Spleen (tissue), 11 donors: ENCODE data around the gene UST. TPM values are rescaled to one million over a fixed set of nuclear protein-coding genes. Genes with fewer than 3 reads are reported as not detected.

Source experiments
- DNase-seq: peaks from one replicate; pipeline ENCODE4 v3.0.0-alpha.2; 2020
- H3K27ac ChIP-seq, 8 donors: fragments of 200-600 bp; sonication (generic) in 7 of 8; 1 replicate in 4 of 8; 2 replicates in 4 of 8; pipeline versions ENCODE4 v1.5.0 to v1.8.0; 2016 to 2021; ENCODE audit warnings: inconsistent platforms in 4 of 8, mild to moderate bottlenecking in 4 of 8, moderate library complexity in 1 of 8
- H3K27me3 ChIP-seq, 7 donors: fragments of 200-600 bp; sonication (generic) in 6 of 7; replicated peaks in 1 of 7; 1 replicate in 4 of 7; 2 replicates in 3 of 7; pipeline versions ENCODE4 v1.5.0 to v1.8.0; 2016 to 2021; ENCODE audit warnings: inconsistent platforms in 3 of 7, mild to moderate bottlenecking in 1 of 7
- H3K36me3 ChIP-seq, 6 donors: fragments of 200-600 bp; sonication (generic) in 5 of 6; 1 replicate in 4 of 6; 2 replicates in 2 of 6; pipeline versions ENCODE4 v1.5.0 to v1.8.0; 2016 to 2021; ENCODE audit warnings: inconsistent platforms in 2 of 6
- H3K4me1 ChIP-seq, 6 donors: fragments of 200-600 bp; sonication (generic) in 5 of 6; 1 replicate in 3 of 6; 2 replicates in 3 of 6; pipeline versions ENCODE4 v1.5.0 to v1.8.0; 2016 to 2021; ENCODE audit warnings: inconsistent platforms in 3 of 6
- H3K4me3 ChIP-seq, 8 donors: fragments of 200-600 bp; sonication (generic) in 7 of 8; 1 replicate in 4 of 8; 2 replicates in 4 of 8; pipeline versions ENCODE4 v1.5.0 to v1.8.0; 2016 to 2021; ENCODE audit warnings: inconsistent platforms in 4 of 8, mild to moderate bottlenecking in 4 of 8, moderate library complexity in 2 of 8
- H3K9me3 ChIP-seq, 8 donors: fragments of 200-600 bp; sonication (generic) in 7 of 8; 1 replicate in 4 of 8; 2 replicates in 4 of 8; pipeline versions ENCODE4 v1.5.0 to v1.8.0; 2016 to 2021; ENCODE audit warnings: inconsistent platforms in 4 of 8
- POLR2A ChIP-seq, 3 donors: fragments of 450-650 bp; IDR thresholded peaks; one replicate each; pipeline ENCODE4 v1.5.1; 2017; ENCODE audit warnings: antibody characterized with exemption in 3 of 3, mild to moderate bottlenecking in 1 of 3
- POLR2AphosphoS5 ChIP-seq, 3 donors: sonication (generic); formaldehyde crosslinking; IDR thresholded peaks; one replicate each; pipeline ENCODE4 v1.5.1; 2017; ENCODE audit warnings: antibody characterized with exemption in 3 of 3
- WGBS, 5 donors: extraction: QIAGEN DNeasy Blood & Tissue Kit in 3 of 5; methylation state at CpG; one replicate each; pipeline versions ENCODE4 v1.1.5 to v1.1.7; 2013 to 2018; 5-methylcytosine and 5-hydroxymethylcytosine counted together
- intact Hi-C: fragments of 100-400 bp; cut with DNase I; formaldehyde crosslinking; loops from one replicate; pipeline ENCODE4 v1.15.0; 2023; ENCODE audit warnings: low total_unique reads
- polyA plus RNA-seq, 3 donors: library from polyadenylated mRNA; stranded (reverse); fragments of 200-250 nt; gene quantifications; one replicate each; pipeline ENCODE4 v1.2.1, GENCODE V29; 2013
- total RNA-seq, 7 donors: library from RNA; depleted of rRNA in 3 of 7; stranded (reverse); fragments of >200 nt in 3 of 7; fragmentation: NEBNext Ultra II Directional in 4 of 7; extraction: Animal tissue kit (Norgen Biotek cat#: 25700) in 4 of 7; gene quantifications; one replicate each; pipeline versions ENCODE4 v1.1.0 to v1.2.1, GENCODE V29; 2016 to 2021
- TF ChIP-seq, protein P1 (sequence below), 11 experiments: fragments of 200-600 bp in 7 of 11; fragments of 450-650 bp in 4 of 11; sonication (generic) in 4 of 11; IDR thresholded peaks in 8 of 11; conservative IDR thresholded peaks in 3 of 11; 1 replicate in 7 of 11; 2 replicates in 4 of 11; pipeline versions ENCODE4 v1.4.0 to v1.8.0; 2016 to 2021; ENCODE audit warnings: antibody characterized with exemption in 11 of 11, inconsistent platforms in 4 of 11, mild to moderate bottlenecking in 1 of 11
- donor health status: healthy with polysubstance abuse.
- donor health status: DM: no; HTN: no; CAD: no; lungs with moderate emphysema.
- donor health status: DM: no; HTN: no; CAD: no.
- donor health status: Bipolar disorder and iron deficiency.
- donor health status: healthy.
- donor health status: DM: no; HTN: no; CAD: no.
- donor health status: DM: yes; HTN: yes; CAD: no.

The UST gene
- total and polyA plus RNA-seq, 10 donors = 6.4 to 26.8 (median 14.4) TPM

DNA sequence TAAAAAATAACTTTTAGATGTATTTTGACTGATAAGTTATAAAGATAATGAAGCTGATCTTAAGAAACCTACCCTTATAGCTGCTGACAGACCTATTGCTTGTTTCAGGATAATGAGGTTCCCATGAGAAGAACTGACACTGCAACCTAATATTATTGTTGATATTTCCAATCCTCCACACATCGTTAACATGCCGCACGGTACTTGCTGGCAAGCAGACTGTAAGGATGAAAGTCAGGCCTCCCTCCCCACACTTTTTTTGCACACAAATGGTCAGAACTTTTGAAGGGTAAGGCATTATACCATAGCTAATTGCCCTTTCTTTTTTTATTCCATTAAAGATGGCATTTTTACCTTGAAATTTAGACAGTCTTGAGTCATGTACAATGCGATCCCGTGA, 210.9 kb downstream of the UST start:
- WGBS, 5 donors = 96 to 97% (median 96%) methylated on average over 5 of the region's 5 CpGs
- no peaks in the 10 kb centered on the region for H3K4me1 ChIP-seq
- H3K9me3 ChIP-seq = peaks cover 0 to 4% (median 0%) of the 10 kb centered on the region in 8 donors
- no peak for TF ChIP-seq POLR2A (IDR thresholded peaks at IDR 0.05)
- no peak for TF ChIP-seq POLR2AphosphoS5 (IDR thresholded peaks at IDR 0.05)
- TF ChIP-seq, protein P1, sequence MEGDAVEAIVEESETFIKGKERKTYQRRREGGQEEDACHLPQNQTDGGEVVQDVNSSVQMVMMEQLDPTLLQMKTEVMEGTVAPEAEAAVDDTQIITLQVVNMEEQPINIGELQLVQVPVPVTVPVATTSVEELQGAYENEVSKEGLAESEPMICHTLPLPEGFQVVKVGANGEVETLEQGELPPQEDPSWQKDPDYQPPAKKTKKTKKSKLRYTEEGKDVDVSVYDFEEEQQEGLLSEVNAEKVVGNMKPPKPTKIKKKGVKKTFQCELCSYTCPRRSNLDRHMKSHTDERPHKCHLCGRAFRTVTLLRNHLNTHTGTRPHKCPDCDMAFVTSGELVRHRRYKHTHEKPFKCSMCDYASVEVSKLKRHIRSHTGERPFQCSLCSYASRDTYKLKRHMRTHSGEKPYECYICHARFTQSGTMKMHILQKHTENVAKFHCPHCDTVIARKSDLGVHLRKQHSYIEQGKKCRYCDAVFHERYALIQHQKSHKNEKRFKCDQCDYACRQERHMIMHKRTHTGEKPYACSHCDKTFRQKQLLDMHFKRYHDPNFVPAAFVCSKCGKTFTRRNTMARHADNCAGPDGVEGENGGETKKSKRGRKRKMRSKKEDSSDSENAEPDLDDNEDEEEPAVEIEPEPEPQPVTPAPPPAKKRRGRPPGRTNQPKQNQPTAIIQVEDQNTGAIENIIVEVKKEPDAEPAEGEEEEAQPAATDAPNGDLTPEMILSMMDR (IDR thresholded peaks at IDR 0.05 in 8 of 11, conservative IDR thresholded peaks at IDR 0.05 in 3 of 11) = no peak
- no peak overlapping the region for H3K4me3 ChIP-seq
- H3K27ac ChIP-seq = no peak overlapping the region
- DNase-seq = no peak
- intact Hi-C loops = no loop called here
- H3K27me3 ChIP-seq = no peaks in the 10 kb centered on the region
- H3K36me3 ChIP-seq = peaks cover 0 to 32% (median 0%) of the 10 kb centered on the region in 6 donors

DNA sequence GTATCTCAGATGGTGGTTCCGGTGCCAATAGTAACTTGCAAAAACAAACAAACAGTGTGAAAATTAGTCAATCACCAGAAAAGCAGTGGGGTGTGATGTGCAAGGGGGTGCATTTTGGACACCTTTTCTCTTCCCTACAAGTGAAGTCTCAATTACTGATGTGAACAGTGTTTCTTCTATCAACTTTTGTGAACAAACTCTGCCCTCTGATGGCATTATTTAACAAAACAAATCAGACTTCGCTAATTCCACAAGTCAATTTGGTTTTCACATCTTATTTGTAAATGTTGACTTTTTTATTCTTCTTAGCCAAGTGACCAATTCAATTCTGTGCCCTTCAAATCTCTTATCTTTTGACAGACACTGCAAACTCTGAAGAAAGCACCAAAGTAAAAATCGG, 212.2 kb downstream of the UST start:
- Histone ChIP-seq H3K9me3 (peaks cover 0 to 4% (median 0%) of the 10 kb centered on the region in 8 donors), H3K27me3 (no peaks in the 10 kb centered on the region), H3K4me3 (no peak overlapping the region), H3K27ac (no peak overlapping the region), H3K36me3 (peaks cover 0 to 35% (median 0%) of the 10 kb centered on the region in 6 donors), H3K4me1 (no peaks in the 10 kb centered on the region)
- TF ChIP-seq POLR2A (IDR thresholded peaks at IDR 0.05) (no peak), POLR2AphosphoS5 (IDR thresholded peaks at IDR 0.05) (no peak)
- TF ChIP-seq, protein P1 (IDR thresholded peaks at IDR 0.05 in 8 of 11, conservative IDR thresholded peaks at IDR 0.05 in 3 of 11) = no peak
- 72 to 88% (median 80%) methylated on average over 3 of the region's 3 CpGs for WGBS, 5 donors
- no peak for DNase-seq
- intact Hi-C loops = no loop called here

DNA sequence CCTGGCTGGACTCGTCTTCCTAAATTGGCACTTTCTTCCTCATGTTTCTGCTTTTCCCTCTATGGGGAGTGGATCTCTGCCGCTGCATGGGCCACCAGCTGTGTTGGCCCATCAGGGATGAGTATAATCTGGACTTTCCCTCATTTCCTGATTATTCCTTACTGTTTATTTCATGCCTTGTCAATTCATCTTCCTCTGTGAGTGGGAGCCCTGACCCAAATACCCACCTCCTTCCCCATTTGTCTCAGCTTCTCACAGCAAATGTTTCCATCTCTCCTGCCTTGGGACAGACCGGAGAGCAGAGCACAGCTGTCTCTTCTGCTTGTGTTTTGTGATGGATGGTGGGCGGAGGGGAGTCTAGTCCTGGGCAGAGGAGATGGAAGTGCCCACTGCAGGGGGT, 212.7 kb downstream of the UST start:
- Histone ChIP-seq H3K4me1 (no peaks in the 10 kb centered on the region), H3K4me3 (no peak overlapping the region), H3K27me3 (no peaks in the 10 kb centered on the region), H3K9me3 (peaks cover 0 to 4% (median 0%) of the 10 kb centered on the region in 8 donors), H3K36me3 (peaks cover 0 to 35% (median 1%) of the 10 kb centered on the region in 6 donors), H3K27ac (no peak overlapping the region)
- intact Hi-C loops = no loop called here
- 89 to 93% (median 91%) methylated on average over 4 of the region's 4 CpGs for WGBS, 5 donors
- DNase-seq = no peak
- TF ChIP-seq POLR2AphosphoS5 (IDR thresholded peaks at IDR 0.05) (no peak), POLR2A (IDR thresholded peaks at IDR 0.05) (no peak)
- TF ChIP-seq, protein P1 (IDR thresholded peaks at IDR 0.05 in 8 of 11, conservative IDR thresholded peaks at IDR 0.05 in 3 of 11) = no peak

DNA sequence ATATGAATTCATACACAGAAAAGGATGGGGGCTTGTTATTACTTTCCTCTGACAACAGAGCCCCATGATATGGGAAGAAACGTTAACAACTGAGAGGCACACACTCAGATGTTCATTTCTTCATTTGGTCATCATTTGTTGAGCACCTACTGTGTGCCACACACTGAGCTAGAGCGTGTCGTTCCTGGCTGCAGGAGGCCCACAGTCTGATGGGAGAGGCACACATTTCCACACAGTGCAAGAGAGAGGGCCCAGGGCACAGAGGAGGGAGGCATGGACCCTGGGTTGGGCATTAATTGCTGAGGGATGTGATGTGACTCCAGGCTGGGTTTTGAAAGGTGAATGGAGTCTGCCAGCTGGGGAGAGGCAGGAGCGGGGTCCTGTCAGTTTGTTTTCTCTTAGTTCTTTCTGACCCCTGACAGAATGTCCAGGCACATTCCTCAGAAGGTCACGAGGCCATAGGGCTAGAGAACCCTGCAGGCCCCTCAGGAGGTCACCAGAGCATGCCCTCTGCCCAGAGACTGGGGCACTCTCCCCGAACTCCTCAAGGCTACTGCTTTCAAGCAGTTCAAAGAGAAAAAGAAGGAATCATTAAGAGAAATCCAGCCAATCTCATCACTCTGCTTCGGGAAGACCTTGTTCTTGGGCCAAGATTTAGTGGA, 216.2 kb downstream of the UST start:
- intact Hi-C loops = no loop called here
- Histone ChIP-seq H3K4me3 (no peak overlapping the region), H3K27me3 (no peaks in the 10 kb centered on the region), H3K9me3 (no peaks in the 10 kb centered on the region), H3K27ac (no peak overlapping the region), H3K36me3 (peaks cover 0 to 31% (median 3%) of the 10 kb centered on the region in 6 donors), H3K4me1 (no peaks in the 10 kb centered on the region)
- DNase-seq = no peak
- TF ChIP-seq, protein P1 (IDR thresholded peaks at IDR 0.05 in 8 of 11, conservative IDR thresholded peaks at IDR 0.05 in 3 of 11) = no peak
- no peak for TF ChIP-seq POLR2A (IDR thresholded peaks at IDR 0.05)
- TF ChIP-seq POLR2AphosphoS5 (IDR thresholded peaks at IDR 0.05) = no peak
- WGBS, 5 donors = 87 to 95% (median 91%) methylated on average over 7 of the region's 7 CpGs
